ENCODE results near the gene BAAT.

BAAT gene

DNA sequence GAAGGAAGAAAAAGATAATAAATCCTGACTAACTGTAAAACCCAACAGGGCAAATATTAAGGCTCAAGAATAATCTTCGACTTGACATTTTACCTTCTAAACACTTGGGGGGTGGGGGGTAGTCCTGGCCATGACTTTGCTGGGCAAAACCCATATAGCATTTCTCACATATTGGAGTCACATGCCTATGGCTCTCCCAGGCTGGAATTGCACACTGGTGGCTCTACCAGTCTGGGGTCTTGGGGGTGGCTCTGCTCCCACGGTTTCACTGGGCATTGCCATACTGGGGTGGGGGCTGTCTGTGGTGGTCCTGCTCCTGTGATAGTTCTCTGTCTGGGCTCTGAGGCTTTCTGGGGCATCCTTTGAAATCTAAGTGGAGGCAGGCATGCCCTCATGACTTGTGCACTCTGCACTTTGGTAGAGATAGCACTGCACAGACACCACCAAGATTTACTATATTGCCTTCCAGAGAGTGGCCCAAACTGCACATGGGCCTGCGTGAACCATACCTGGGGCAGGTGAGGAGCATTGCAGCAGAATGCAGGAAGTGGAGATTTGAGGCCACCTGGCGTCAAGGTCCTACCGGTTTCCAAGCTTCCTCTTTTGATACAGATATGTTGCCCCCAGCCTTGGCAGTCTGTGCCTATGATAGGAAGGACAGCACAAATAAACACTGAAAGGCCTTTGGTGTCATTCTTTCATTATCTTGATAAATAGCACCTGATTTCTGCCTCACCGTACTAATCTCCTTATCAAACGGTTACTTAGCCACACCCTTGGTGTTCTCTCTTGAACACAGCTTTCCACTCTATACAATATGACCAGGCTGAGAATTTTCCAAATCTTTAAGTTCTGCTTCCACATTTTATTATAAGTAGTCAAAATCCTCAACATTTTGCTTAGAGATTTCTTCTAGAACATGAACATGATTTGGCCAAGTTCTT lies 29.8 kb downstream of the BAAT start:
- Histone ChIP-seq H3K9me2 (replicated peaks; ENCODE audit: insufficient read depth, low read length) (no peaks in the 10 kb centered on the region), H3K4me3 (ENCODE audit: insufficient read depth, low read length, poor library complexity, severe bottlenecking) (no peak overlapping the region), H3K36me3 (ENCODE audit: low read length) (no peaks in the 10 kb centered on the region), H3K4me2 (ENCODE audit: low read depth, low read length, poor library complexity, severe bottlenecking) (no peak overlapping the region), H3K9ac (ENCODE audit: low read length) (no peak overlapping the region), H3K27me3 (ENCODE audit: low read length) (no peaks in the 10 kb centered on the region), H3K27ac (ENCODE audit: low read depth, low read length) (no peak overlapping the region), H3K9me3 (ENCODE audit: insufficient read depth, low read length) (no peaks in the 10 kb centered on the region), H3F3A (ENCODE audit: insufficient read depth) (no peaks in the 10 kb centered on the region), H3K79me2 (ENCODE audit: insufficient read depth, low read length) (no peaks in the 10 kb centered on the region), H4K20me1 (ENCODE audit: low read depth, low read length) (no peaks in the 10 kb centered on the region), H2AFZ (ENCODE audit: low read depth, low read length, severe bottlenecking) (no peak overlapping the region)
- TF ChIP-seq EZH2phosphoT487 (conservative IDR thresholded peaks at IDR 0.05; ENCODE audit: low read length) = no peak
- TF ChIP-seq, protein P1, sequence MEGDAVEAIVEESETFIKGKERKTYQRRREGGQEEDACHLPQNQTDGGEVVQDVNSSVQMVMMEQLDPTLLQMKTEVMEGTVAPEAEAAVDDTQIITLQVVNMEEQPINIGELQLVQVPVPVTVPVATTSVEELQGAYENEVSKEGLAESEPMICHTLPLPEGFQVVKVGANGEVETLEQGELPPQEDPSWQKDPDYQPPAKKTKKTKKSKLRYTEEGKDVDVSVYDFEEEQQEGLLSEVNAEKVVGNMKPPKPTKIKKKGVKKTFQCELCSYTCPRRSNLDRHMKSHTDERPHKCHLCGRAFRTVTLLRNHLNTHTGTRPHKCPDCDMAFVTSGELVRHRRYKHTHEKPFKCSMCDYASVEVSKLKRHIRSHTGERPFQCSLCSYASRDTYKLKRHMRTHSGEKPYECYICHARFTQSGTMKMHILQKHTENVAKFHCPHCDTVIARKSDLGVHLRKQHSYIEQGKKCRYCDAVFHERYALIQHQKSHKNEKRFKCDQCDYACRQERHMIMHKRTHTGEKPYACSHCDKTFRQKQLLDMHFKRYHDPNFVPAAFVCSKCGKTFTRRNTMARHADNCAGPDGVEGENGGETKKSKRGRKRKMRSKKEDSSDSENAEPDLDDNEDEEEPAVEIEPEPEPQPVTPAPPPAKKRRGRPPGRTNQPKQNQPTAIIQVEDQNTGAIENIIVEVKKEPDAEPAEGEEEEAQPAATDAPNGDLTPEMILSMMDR (IDR thresholded peaks at IDR 0.05; ENCODE audit: insufficient read depth, low read length, poor library complexity, severe bottlenecking) = no peak

DNA sequence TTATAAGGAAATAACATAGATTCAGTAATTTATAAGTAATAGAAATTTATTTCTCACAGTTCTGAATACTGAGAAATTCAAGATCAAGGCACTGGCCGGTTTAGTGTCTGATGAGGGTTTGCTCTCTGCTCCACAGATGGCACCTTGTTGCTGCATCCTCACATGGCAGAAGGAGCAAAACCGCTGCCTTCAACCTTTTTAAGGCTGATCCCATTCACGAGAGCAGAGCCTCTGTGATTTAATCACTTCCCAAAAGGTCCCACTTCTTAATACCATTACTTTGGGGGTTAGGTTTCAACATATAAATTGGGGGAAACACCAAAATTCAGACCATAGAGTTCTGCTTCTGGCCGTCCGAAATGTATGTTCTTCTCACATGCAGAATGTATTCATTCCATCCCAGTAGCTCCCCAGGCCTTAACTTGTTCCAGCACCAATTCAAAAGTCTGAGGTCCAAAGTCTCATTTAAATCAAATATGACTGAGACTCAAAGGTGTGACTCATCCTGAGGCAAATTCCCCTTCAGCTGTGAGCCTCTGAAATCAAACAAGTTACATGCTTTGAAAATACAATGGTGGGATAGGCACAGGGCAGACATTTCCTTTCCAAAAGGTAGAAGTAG lies 30.6 kb downstream of the BAAT start:
- H3K27me3 ChIP-seq (ENCODE audit: low read length) = no peaks in the 10 kb centered on the region
- no peak overlapping the region for H3K4me2 ChIP-seq (ENCODE audit: low read depth, low read length, poor library complexity, severe bottlenecking)
- no peaks in the 10 kb centered on the region for H3K9me3 ChIP-seq (ENCODE audit: insufficient read depth, low read length)
- no peak overlapping the region for H2AFZ ChIP-seq (ENCODE audit: low read depth, low read length, severe bottlenecking)
- H3K4me3 ChIP-seq (ENCODE audit: insufficient read depth, low read length, poor library complexity, severe bottlenecking) = no peak overlapping the region
- no peaks in the 10 kb centered on the region for H3F3A ChIP-seq (ENCODE audit: insufficient read depth)
- TF ChIP-seq EZH2phosphoT487 (conservative IDR thresholded peaks at IDR 0.05; ENCODE audit: low read length) = no peak
- H3K79me2 ChIP-seq (ENCODE audit: insufficient read depth, low read length) = no peaks in the 10 kb centered on the region
- no peak overlapping the region for H3K9ac ChIP-seq (ENCODE audit: low read length)
- no peak overlapping the region for H3K27ac ChIP-seq (ENCODE audit: low read depth, low read length)
- H3K36me3 ChIP-seq (ENCODE audit: low read length) = no peaks in the 10 kb centered on the region
- H4K20me1 ChIP-seq (ENCODE audit: low read depth, low read length) = no peaks in the 10 kb centered on the region
- H3K9me2 ChIP-seq (replicated peaks; ENCODE audit: insufficient read depth, low read length) = no peaks in the 10 kb centered on the region

DNA sequence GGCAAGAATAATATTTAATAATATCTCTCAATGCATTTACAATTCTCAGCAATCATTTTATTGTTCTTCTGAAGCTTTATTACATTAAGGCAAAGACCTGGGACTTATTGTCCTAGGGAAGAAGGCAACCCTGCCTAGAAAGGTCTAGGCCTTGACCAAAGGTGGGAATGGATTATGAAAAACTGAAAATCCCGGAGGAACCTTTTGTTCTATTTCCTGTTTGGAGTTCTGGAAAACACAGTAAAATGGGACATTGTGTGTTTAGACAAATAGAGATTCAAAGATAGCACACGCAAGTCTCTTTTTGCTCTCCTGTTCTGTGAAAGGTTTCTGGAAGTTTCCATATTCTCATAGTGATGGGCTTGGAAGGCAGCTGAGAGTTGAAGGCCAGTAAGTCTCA lies 31.1 kb downstream of the BAAT start:
- Histone ChIP-seq H3K9me2 (replicated peaks; ENCODE audit: insufficient read depth, low read length) (no peaks in the 10 kb centered on the region), H3K27me3 (ENCODE audit: low read length) (no peaks in the 10 kb centered on the region), H3K79me2 (ENCODE audit: insufficient read depth, low read length) (no peaks in the 10 kb centered on the region), H3K9ac (ENCODE audit: low read length) (no peak overlapping the region), H2AFZ (ENCODE audit: low read depth, low read length, severe bottlenecking) (no peak overlapping the region), H3K4me2 (ENCODE audit: low read depth, low read length, poor library complexity, severe bottlenecking) (no peak overlapping the region), H3K36me3 (ENCODE audit: low read length) (no peaks in the 10 kb centered on the region), H3K4me3 (ENCODE audit: insufficient read depth, low read length, poor library complexity, severe bottlenecking) (no peak overlapping the region), H3F3A (ENCODE audit: insufficient read depth) (no peaks in the 10 kb centered on the region), H3K27ac (ENCODE audit: low read depth, low read length) (no peak overlapping the region), H4K20me1 (ENCODE audit: low read depth, low read length) (no peaks in the 10 kb centered on the region), H3K9me3 (ENCODE audit: insufficient read depth, low read length) (no peaks in the 10 kb centered on the region)
- TF ChIP-seq, protein P1 (IDR thresholded peaks at IDR 0.05; ENCODE audit: insufficient read depth, low read length, poor library complexity, severe bottlenecking) = no peak

Data from SU-DHL-6 (cell line).